Endothelial cell of umbilical vein (primary cell): ENCODE data around the gene MLX. TPM values are rescaled to one million over a fixed set of nuclear protein-coding genes. Genes with fewer than 3 reads are reported as not detected.
"Not testable (repeated sequence)": the region's sequence is repeated elsewhere in the genome, so short reads cannot be mapped to it uniquely, and the experiment has no call there.

ENCODE experiments used
- BruUV-seq: library from RNA; stranded (reverse); fragments of 400-500 nt; replicated peaks from 2 replicates; lab custom pipeline; 2021; lab: Mats Ljungman, UMichigan
- CTCF ChIA-PET: fragments of 300-600, 350-600 bp; sonication (Branson Sonifier 250); formaldehyde crosslinking; loops from one replicate; lab custom pipeline; 2021; ENCODE audit warnings: antibody characterized with exemption, inconsistent platforms; lab: Charles Lee
- POLR2A ChIA-PET: fragments of 300-600, 350-600 bp; sonication (Branson Sonifier 250); formaldehyde crosslinking; loops from one replicate; lab custom pipeline; 2021; ENCODE audit warnings: antibody characterized with exemption, inconsistent platforms; lab: Charles Lee
- DNase-seq: peaks from one replicate; pipeline ENCODE4 v3.0.0-alpha.2; 2011; ENCODE audit warnings: low read depth, low spot score
- FAIRE-seq: peaks from 2 replicates; lab custom pipeline; 2011; peaks lifted over from hg19 to GRCh38; lab: Jason Lieb, UNC
- H2AFZ ChIP-seq: 2 replicates; pipeline ENCODE4 v1.6.0; 2012; ENCODE audit warnings: low read depth, low read length, control low read depth, inconsistent platforms
- H3K27ac ChIP-seq: 2 replicates; pipeline ENCODE4 v1.5.1; 2011; ENCODE audit warnings: low read depth, mild to moderate bottlenecking, control low read depth, low read length, moderate library complexity; ENCODE audit not compliant: insufficient read depth
- H3K27me3 ChIP-seq, 2 experiments: 2 replicates each; pipeline versions ENCODE4 v1.6.0 to v1.6.1; 2011; ENCODE audit warnings: low read length in 2 of 2, mixed read lengths in 1 of 2; ENCODE audit not compliant: control insufficient read depth in 2 of 2, insufficient read depth in 2 of 2
- H3K36me3 ChIP-seq, 2 experiments: 2 replicates in 1 of 2; 3 replicates in 1 of 2; pipeline ENCODE4 v1.5.1; 2011; ENCODE audit warnings: low read length in 2 of 2, mild to moderate bottlenecking in 1 of 2, moderate library complexity in 1 of 2; ENCODE audit not compliant: control insufficient read depth in 2 of 2, insufficient read depth in 2 of 2; ENCODE audit errors: extremely low read depth in 1 of 2
- H3K4me1 ChIP-seq: 3 replicates; pipeline ENCODE4 v1.5.1; 2011; ENCODE audit warnings: mild to moderate bottlenecking, low read length; ENCODE audit not compliant: control insufficient read depth, insufficient read depth; ENCODE audit errors: extremely low read depth
- H3K4me2 ChIP-seq: 2 replicates; pipeline ENCODE4 v1.6.1; 2011; ENCODE audit warnings: low read length, control low read depth, mixed read lengths; ENCODE audit not compliant: insufficient read depth
- H3K4me3 ChIP-seq, 3 experiments: fragments of 200-600 bp in 1 of 3; sonication (generic), shearing (Covaris generic) in 1 of 3; replicated peaks in 1 of 3; 2 replicates each; pipeline ENCODE4 v1.5.1; 2011 to 2016; ENCODE audit warnings: control low read depth in 3 of 3, low read length in 3 of 3, mild to moderate bottlenecking in 2 of 3, inconsistent platforms in 1 of 3, low read depth in 1 of 3, moderate library complexity in 1 of 3; ENCODE audit not compliant: insufficient read depth in 1 of 3
- H3K79me2 ChIP-seq: 2 replicates; pipeline ENCODE4 v1.6.0; 2012; ENCODE audit warnings: low read length, inconsistent platforms; ENCODE audit not compliant: control insufficient read depth, insufficient read depth
- H3K9ac ChIP-seq: replicated peaks from 2 replicates; pipeline ENCODE3; 2011; ENCODE audit warnings: low read length, control low read depth; ENCODE audit not compliant: insufficient read depth; ENCODE audit errors: extremely low read depth
- H3K9me1 ChIP-seq: replicated peaks from 3 replicates; pipeline ENCODE4 v1.6.0; 2011; ENCODE audit warnings: mild to moderate bottlenecking, low read length; ENCODE audit not compliant: control insufficient read depth, insufficient read depth; ENCODE audit errors: extremely low read depth
- H3K9me3 ChIP-seq: replicated peaks from 2 replicates; pipeline ENCODE4 v1.5.1; 2012; ENCODE audit warnings: low read length, inconsistent platforms; ENCODE audit not compliant: control insufficient read depth, insufficient read depth
- H4K20me1 ChIP-seq: replicated peaks from 2 replicates; pipeline ENCODE3; 2011; ENCODE audit warnings: mild to moderate bottlenecking, low read length; ENCODE audit not compliant: control insufficient read depth, insufficient read depth; ENCODE audit errors: extremely low read depth
- dilution Hi-C: fragments of 300-500 bp; cut with MboI; formaldehyde crosslinking; loops from one replicate; pipeline ENCODE4 v1.15.0; 2019; ENCODE audit warnings: low sequenced_read_pairs; ENCODE audit not compliant: extremely low pct_ligation_motif_present
- intact Hi-C: fragments of 100-400 bp; cut with micrococcal nuclease; formaldehyde crosslinking; loops from one replicate; pipeline ENCODE4 v1.10.0; 2022
- polyA plus RNA-seq, 4 experiments: library from polyadenylated mRNA; depleted of rRNA in 3 of 4; stranded (reverse) in 3 of 4; unstranded in 1 of 4; fragments of >200 nt; gene quantifications; 2 replicates each; pipeline versions ENCODE4 v1.2.1 to v1.2.3, GENCODE V29; 2011 to 2012; ENCODE audit warnings: missing spikeins in 1 of 4
- total RNA-seq: library from RNA; stranded (reverse); gene quantifications from 2 replicates; pipeline ENCODE4 v1.2.3, GENCODE V29; 2021

MLX gene
- total and polyA plus RNA-seq, 2 donors (not counting 3 experiments of a cell fraction or from before 2014, with no cell fraction given): 40.3 to 42.7 TPM

GRCh38 chr17:42621987-42622386 is 55.1 kb downstream of the MLX start:
- H3K79me2 ChIP-seq, H3K9me3 ChIP-seq, BruUV-seq, H2AFZ ChIP-seq, H3K9me1 ChIP-seq, H3K27me3 ChIP-seq, H3K4me2 ChIP-seq, FAIRE-seq, POLR2A ChIA-PET, H3K4me1 ChIP-seq, dilution Hi-C loops, H3K36me3 ChIP-seq, H3K4me3 ChIP-seq, H4K20me1 ChIP-seq, H3K27ac ChIP-seq, intact Hi-C loops, DNase-seq, H3K9ac ChIP-seq: not testable (repeated sequence)
- CTCF ChIA-PET: interaction anchor here (0.6 kb wide), 1 partner anchor 59 kb away, joined by 3 read pairs; no protein-coding TSS in a partner anchor

Other genes starting within 250 kb of the MLX start
- gene STAT3, start 178.7 kb upstream of the MLX start, total RNA-seq: 108 and 124 TPM in 2 replicates
- 48.2 and 59.1 TPM in 2 replicates for gene STAT3, start 178.7 kb upstream of the MLX start, polyA plus RNA-seq
- 663 and 684 TPM in 2 replicates for gene CAVIN1, start 143.8 kb upstream of the MLX start, total RNA-seq
- 292 and 303 TPM in 2 replicates for gene CAVIN1, start 143.8 kb upstream of the MLX start, polyA plus RNA-seq
- 36.4 and 37.3 TPM in 2 replicates for gene ATP6V0A1, start 108.2 kb upstream of the MLX start, total RNA-seq
- gene ATP6V0A1, start 108.2 kb upstream of the MLX start, polyA plus RNA-seq: 49.2 and 55.9 TPM in 2 replicates
- 40.2 and 50.2 TPM in 2 replicates for gene NAGLU, start 30.9 kb upstream of the MLX start, total RNA-seq
- gene NAGLU, start 30.9 kb upstream of the MLX start, polyA plus RNA-seq: 54.2 and 66.8 TPM in 2 replicates
- gene HSD17B1, start 14.2 kb upstream of the MLX start, total RNA-seq: 0.62 and 1.0 TPM in 2 replicates
- 0.22 and 0.41 TPM in 2 replicates for gene HSD17B1, start 14.2 kb upstream of the MLX start, polyA plus RNA-seq
- gene COASY, start 5.0 kb upstream of the MLX start, total RNA-seq: 69.2 and 77.7 TPM in 2 replicates
- gene COASY, start 5.0 kb upstream of the MLX start, polyA plus RNA-seq: 39.6 and 52.6 TPM in 2 replicates
- 19.3 and 20.8 TPM in 2 replicates for gene PSMC3IP, start 10.6 kb downstream of the MLX start, total RNA-seq
- 5.5 and 5.9 TPM in 2 replicates for gene PSMC3IP, start 10.6 kb downstream of the MLX start, polyA plus RNA-seq
- 52.3 and 53.4 TPM in 2 replicates for gene RETREG3, start 42.3 kb downstream of the MLX start, total RNA-seq
- 32.6 and 36.2 TPM in 2 replicates for gene RETREG3, start 42.3 kb downstream of the MLX start, polyA plus RNA-seq
- gene TUBG1, start 42.6 kb downstream of the MLX start, total RNA-seq: 96.9 and 102 TPM in 2 replicates
- 132 and 173 TPM in 2 replicates for gene TUBG1, start 42.6 kb downstream of the MLX start, polyA plus RNA-seq
- gene TUBG2, start 92.2 kb downstream of the MLX start, total RNA-seq: 13.1 and 13.2 TPM in 2 replicates
- 17.7 and 19.4 TPM in 2 replicates for gene TUBG2, start 92.2 kb downstream of the MLX start, polyA plus RNA-seq
- 11.3 and 13.2 TPM in 2 replicates for gene PLEKHH3, start 109.9 kb downstream of the MLX start, total RNA-seq
- gene PLEKHH3, start 109.9 kb downstream of the MLX start, polyA plus RNA-seq: 5.4 and 6.8 TPM in 2 replicates
- gene CCR10, start 114.7 kb downstream of the MLX start, total RNA-seq: 1.3 TPM in 1 of 2 replicates, not detected in the other
- 1.1 and 1.4 TPM in 2 replicates for gene CCR10, start 114.7 kb downstream of the MLX start, polyA plus RNA-seq
- 3.6 and 44.8 TPM in 2 replicates for gene CNTNAP1, start 115.4 kb downstream of the MLX start, total RNA-seq
- 26.3 and 27.3 TPM in 2 replicates for gene CNTNAP1, start 115.4 kb downstream of the MLX start, polyA plus RNA-seq
- gene EZH1, start 177.9 kb downstream of the MLX start, total RNA-seq: 29.8 and 31.4 TPM in 2 replicates
- gene EZH1, start 177.9 kb downstream of the MLX start, polyA plus RNA-seq: 27.8 and 33.7 TPM in 2 replicates
- gene RAMP2, start 194.1 kb downstream of the MLX start, total RNA-seq: 71.0 and 106 TPM in 2 replicates
- 192 and 262 TPM in 2 replicates for gene RAMP2, start 194.1 kb downstream of the MLX start, polyA plus RNA-seq
- gene VPS25, start 206.3 kb downstream of the MLX start, total RNA-seq: 45.0 and 47.1 TPM in 2 replicates
- gene VPS25, start 206.3 kb downstream of the MLX start, polyA plus RNA-seq: 86.8 and 107 TPM in 2 replicates
- 1.9 TPM in 2 replicates for gene WNK4, start 213.5 kb downstream of the MLX start, total RNA-seq
- gene WNK4, start 213.5 kb downstream of the MLX start, polyA plus RNA-seq: 0.48 and 0.84 TPM in 2 replicates
- gene COA3, start 231.6 kb downstream of the MLX start, total RNA-seq: 56.6 and 57.5 TPM in 2 replicates
- gene COA3, start 231.6 kb downstream of the MLX start, polyA plus RNA-seq: 126 and 139 TPM in 2 replicates
- gene CNTD1, start 231.8 kb downstream of the MLX start, total RNA-seq: not detected in 2 replicates
- gene CNTD1, start 231.8 kb downstream of the MLX start, polyA plus RNA-seq: not detected in 2 replicates